K562 (cell line): ENCODE results near the gene SNRPA. TPM values are rescaled to one million over a fixed set of nuclear protein-coding genes. Genes with fewer than 3 reads are reported as not detected.
"Not testable (repeated sequence)": the region's sequence is repeated elsewhere in the genome, so short reads cannot be mapped to it uniquely, and the experiment has no call there.

Experiments
- ATAC-seq: fragments of 200-7000 bp; cut with Tn5 transposase; 3 replicates; pipeline ENCODE4 v1.9.1; 2020; ENCODE audit warnings: moderate library complexity
- BruUV-seq: library from RNA; stranded (reverse); fragments of 400-500 nt; replicated peaks from 2 replicates; lab custom pipeline; 2021; lab: Mats Ljungman, UMichigan
- CTCF ChIA-PET: fragments of 300-600 bp; formaldehyde crosslinking; extraction: SDS; loops from one replicate; lab custom pipeline; 2021; ENCODE audit warnings: low intra/inter-chr PET ratio; lab: Yijun Ruan, JAX
- POLR2A ChIA-PET: fragments of 300-600, 350-650 bp; sonication (Branson Sonifier 250); formaldehyde crosslinking; extraction: SDS; loops from one replicate; lab custom pipeline; 2021; ENCODE audit warnings: antibody characterized with exemption, inconsistent platforms; lab: Yijun Ruan, JAX
- DNase-seq, 4 experiments: peaks; one replicate each; pipeline versions ENCODE4 v3.0.0 to v3.0.0-alpha.2; 2011 to 2018; ENCODE audit warnings: low spot score in 3 of 4, mixed read lengths in 3 of 4; ENCODE audit errors: extremely low read depth in 1 of 4
- FAIRE-seq: peaks from 2 replicates; lab custom pipeline; 2011; peaks lifted over from hg19 to GRCh38; lab: Jason Lieb, UNC
- H2AFZ ChIP-seq: 2 replicates; pipeline ENCODE4 v1.6.0; 2011; ENCODE audit warnings: low read depth, low read length, control low read depth, inconsistent platforms
- H3K27ac ChIP-seq: fragments of 200-600 bp; 3 replicates; pipeline ENCODE4 v1.8.0; 2011; ENCODE audit warnings: low read depth, mild to moderate bottlenecking, control low read depth, inconsistent platforms, low read length, moderate library complexity, mixed read lengths; ENCODE audit errors: extremely low read depth
- H3K27me3 ChIP-seq, 2 experiments: fragments of 300-600 bp in 1 of 2; 2 replicates in 1 of 2; 3 replicates in 1 of 2; pipeline versions ENCODE4 v1.6.0 to v1.8.0; 2011; ENCODE audit warnings: inconsistent platforms in 2 of 2, low read length in 2 of 2, mild to moderate bottlenecking in 1 of 2, mixed read lengths in 1 of 2, moderate library complexity in 1 of 2; ENCODE audit not compliant: control insufficient read depth in 2 of 2, insufficient read depth in 2 of 2
- H3K36me3 ChIP-seq: fragments of 300-600 bp; 3 replicates; pipeline ENCODE4 v1.8.0; 2011; ENCODE audit warnings: mild to moderate bottlenecking, low read length, inconsistent platforms; ENCODE audit not compliant: control insufficient read depth, insufficient read depth
- H3K4me1 ChIP-seq, 2 experiments: fragments of 200-600 bp in 1 of 2; replicated peaks in 1 of 2; 2 replicates in 1 of 2; 3 replicates in 1 of 2; pipeline versions ENCODE4 v1.5.1 to v1.8.0; 2011; ENCODE audit warnings: inconsistent platforms in 2 of 2, low read length in 2 of 2, mild to moderate bottlenecking in 1 of 2, mixed read lengths in 1 of 2, moderate library complexity in 1 of 2; ENCODE audit not compliant: control insufficient read depth in 2 of 2, insufficient read depth in 2 of 2
- H3K4me2 ChIP-seq: 2 replicates; pipeline ENCODE4 v1.6.1; 2011; ENCODE audit warnings: low read length, control low read depth, inconsistent platforms, mixed read lengths; ENCODE audit not compliant: insufficient read depth
- H3K4me3 ChIP-seq: fragments of 200-600 bp; sonication (generic), shearing (Covaris generic); 2 replicates; pipeline ENCODE4 v1.5.1; 2016; ENCODE audit warnings: control low read depth, inconsistent platforms
- H3K79me2 ChIP-seq: fragments of 200-600 bp; 3 replicates; pipeline ENCODE4 v1.8.0; 2011; ENCODE audit warnings: low read length, inconsistent platforms; ENCODE audit not compliant: control insufficient read depth, insufficient read depth
- H3K9ac ChIP-seq, 2 experiments: 2 replicates each; pipeline versions ENCODE4 v1.6.0 to v1.6.1; 2011; ENCODE audit warnings: low read depth in 2 of 2, low read length in 2 of 2, control low read depth in 1 of 2, inconsistent platforms in 1 of 2, mild to moderate bottlenecking in 1 of 2, mixed read lengths in 1 of 2; ENCODE audit not compliant: insufficient read depth in 1 of 2
- H3K9me1 ChIP-seq: one replicate; pipeline ENCODE4 v1.6.0; 2011; ENCODE audit warnings: inconsistent platforms, mild to moderate bottlenecking, low read length, moderate library complexity; ENCODE audit not compliant: control insufficient read depth, insufficient read depth
- H3K9me3 ChIP-seq: replicated peaks from 2 replicates; pipeline ENCODE4 v1.5.1; 2011; ENCODE audit warnings: low read depth, low read length, inconsistent platforms; ENCODE audit not compliant: control insufficient read depth, insufficient read depth
- H4K20me1 ChIP-seq: replicated peaks from 2 replicates; pipeline ENCODE4 v1.6.1; 2011; ENCODE audit warnings: low read length, inconsistent platforms, mixed read lengths; ENCODE audit not compliant: control insufficient read depth, insufficient read depth
- HDAC2 ChIP-seq: fragments of 450-650 bp; IDR thresholded peaks from 2 replicates; pipeline ENCODE4 v1.6.1; 2016; ENCODE audit warnings: mild to moderate bottlenecking
- RB1 ChIP-seq: fragments of 450-650 bp; IDR thresholded peaks from 2 replicates; pipeline ENCODE4 v1.6.1; 2017; ENCODE audit warnings: low read depth, mild to moderate bottlenecking
- RBFOX2 ChIP-seq: fragments of 200-400 bp; formaldehyde crosslinking; IDR thresholded peaks from 2 replicates; pipeline ENCODE4 v1.6.1; 2017; ENCODE audit warnings: low read depth, mild to moderate bottlenecking, low read length, moderate library complexity
- XRCC5 ChIP-seq: fragments of 200-400 bp; formaldehyde crosslinking; IDR thresholded peaks from 2 replicates; pipeline ENCODE4 v1.6.1; 2017; ENCODE audit warnings: low read depth, mild to moderate bottlenecking, low read length
- ZBED1 ChIP-seq: IDR thresholded peaks from 2 replicates; pipeline ENCODE4 v1.6.1; 2014
- ZNF133 ChIP-seq: fragments of 250-450 bp; sonication (Bioruptor Pico); IDR thresholded peaks from 2 replicates; pipeline ENCODE4 v1.4.0; 2020; ENCODE audit warnings: mild to moderate bottlenecking
- WGBS: fragments of 100-300 bp; shearing (Covaris generic); methylation state at CpG from one replicate; pipeline ENCODE4 v1.1.6; 2016; ENCODE audit warnings: low coverage, mixed read lengths; ENCODE audit not compliant: insufficient coverage; ENCODE audit errors: missing lambda C conversion rate; 5-methylcytosine and 5-hydroxymethylcytosine counted together
- in situ Hi-C: fragments of 300-500 bp; cut with MboI; formaldehyde crosslinking; loops from 4 replicates; pipeline ENCODE4 v1.15.0; 2018; ENCODE audit warnings: inconsistent platforms, mixed read lengths
- intact Hi-C: fragments of 100-400 bp; cut with micrococcal nuclease; formaldehyde crosslinking; loops from 2 replicates; pipeline ENCODE4 v1.14.2; 2022
- polyA plus RNA-seq, 8 experiments: library from polyadenylated mRNA; depleted of rRNA in 4 of 8; stranded (reverse) in 5 of 8; unstranded in 3 of 8; fragments of >200 nt; fragmentation: Nextera tagmentation in 2 of 8; fragmentation: Illumina TruSeq in 1 of 8; extraction: Ambion mirVana in 2 of 8; extraction: Trizol in 1 of 8; gene quantifications; 2 replicates each; pipeline versions ENCODE4 v1.2.1 to v1.2.3, GENCODE V29; 2011 to 2014; ENCODE audit warnings: inconsistent platforms in 1 of 8, missing spikeins in 1 of 8
- total RNA-seq, 7 experiments: library from RNA; depleted of rRNA in 6 of 7; stranded (reverse); fragments of >200 nt in 6 of 7; fragmentation: Illumina TruSeq in 2 of 7; extraction: Trizol in 2 of 7; gene quantifications; 2 replicates each; pipeline versions ENCODE4 v1.2.1 to v1.2.3, GENCODE V29; 2011 to 2021; ENCODE audit warnings: low replicate concordance in 1 of 7
- TF ChIP-seq, protein P1 (sequence below): sonication (generic); formaldehyde crosslinking; IDR thresholded peaks from 2 replicates; pipeline ENCODE4 v1.8.1; 2023; ENCODE audit warnings: mild to moderate bottlenecking, missing genetic modification reagents
- TF ChIP-seq, protein P2 (sequence below): fragments of 250-450 bp; sonication (Bioruptor Pico); IDR thresholded peaks from 2 replicates; pipeline ENCODE4 v1.6.1; 2021; ENCODE audit warnings: mild to moderate bottlenecking

The SNRPA gene
- total and polyA plus RNA-seq, 9 of the 15 experiments (the other 6 are each of a cell fraction or from before 2014, with no cell fraction given): 16.3 to 311 (median 193) TPM

DNA sequence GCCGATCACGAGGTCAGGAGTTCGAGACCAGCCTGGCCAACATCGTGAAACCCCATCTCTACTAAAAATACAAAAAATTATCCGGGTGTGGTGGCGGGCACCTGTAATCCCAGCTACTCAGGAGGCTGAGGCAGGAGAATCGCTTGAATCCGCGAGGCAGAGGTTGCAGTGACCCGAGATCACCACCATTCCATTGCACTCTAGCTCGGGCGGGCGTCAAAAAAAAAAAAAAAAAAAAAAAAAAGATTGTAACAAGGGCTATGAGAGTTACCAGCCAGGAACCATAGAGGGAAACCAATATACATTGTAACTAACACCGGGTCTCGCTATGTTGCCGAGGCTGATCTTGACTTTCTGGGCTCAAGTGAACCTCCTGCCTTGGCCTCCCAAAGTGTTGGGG, 18.7 kb upstream of the SNRPA start:
- H3K27me3 ChIP-seq, H3K4me1 ChIP-seq, H3K4me2 ChIP-seq, H3K9me1 ChIP-seq, FAIRE-seq, H3K9me3 ChIP-seq, DNase-seq, CTCF ChIA-PET, BruUV-seq, H3K27ac ChIP-seq, intact Hi-C loops, H3K4me3 ChIP-seq, H3K9ac ChIP-seq, in situ Hi-C loops, ATAC-seq, H2AFZ ChIP-seq, H4K20me1 ChIP-seq, H3K79me2 ChIP-seq: not testable (repeated sequence)
- H3K36me3 ChIP-seq: peaks cover 75% of the 10 kb centered on the region
- POLR2A ChIA-PET: interaction anchor here (1.0 to 1.3 kb wide), 2 partner anchors 10 to 18 kb away, joined by 3 to 4 read pairs; partner anchors contain the start of gene ACTMAP
- TF ChIP-seq, protein P1, sequence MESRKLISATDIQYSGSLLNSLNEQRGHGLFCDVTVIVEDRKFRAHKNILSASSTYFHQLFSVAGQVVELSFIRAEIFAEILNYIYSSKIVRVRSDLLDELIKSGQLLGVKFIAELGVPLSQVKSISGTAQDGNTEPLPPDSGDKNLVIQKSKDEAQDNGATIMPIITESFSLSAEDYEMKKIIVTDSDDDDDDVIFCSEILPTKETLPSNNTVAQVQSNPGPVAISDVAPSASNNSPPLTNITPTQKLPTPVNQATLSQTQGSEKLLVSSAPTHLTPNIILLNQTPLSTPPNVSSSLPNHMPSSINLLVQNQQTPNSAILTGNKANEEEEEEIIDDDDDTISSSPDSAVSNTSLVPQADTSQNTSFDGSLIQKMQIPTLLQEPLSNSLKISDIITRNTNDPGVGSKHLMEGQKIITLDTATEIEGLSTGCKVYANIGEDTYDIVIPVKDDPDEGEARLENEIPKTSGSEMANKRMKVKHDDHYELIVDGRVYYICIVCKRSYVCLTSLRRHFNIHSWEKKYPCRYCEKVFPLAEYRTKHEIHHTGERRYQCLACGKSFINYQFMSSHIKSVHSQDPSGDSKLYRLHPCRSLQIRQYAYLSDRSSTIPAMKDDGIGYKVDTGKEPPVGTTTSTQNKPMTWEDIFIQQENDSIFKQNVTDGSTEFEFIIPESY (CRISPR knock-in tag): peak; percentile 73; the same call in 1 of the 2 replicates
- WGBS: 88% methylated on average over 9 of the region's 16 CpGs

DNA sequence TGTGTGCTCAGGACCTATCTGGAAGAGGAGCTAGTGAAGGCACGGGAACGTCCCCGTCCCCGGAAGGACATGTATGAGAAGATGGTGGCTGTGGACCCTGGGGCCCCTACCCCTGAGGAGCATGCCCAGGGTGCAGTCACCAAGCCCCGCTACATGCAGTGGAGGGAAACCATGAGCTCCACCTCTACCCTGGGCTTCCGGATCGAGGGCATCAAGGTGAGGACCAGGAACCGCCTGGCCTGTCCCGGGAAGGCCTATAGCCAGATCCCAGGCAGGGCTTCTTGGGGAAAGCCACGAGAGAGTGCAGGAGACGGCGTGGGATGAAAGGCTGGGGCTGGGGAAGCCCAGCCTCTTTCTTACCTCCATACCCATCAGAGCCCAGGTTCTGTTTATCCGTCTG, 17.9 kb upstream of the SNRPA start:
- in situ Hi-C loops (no loop called here), intact Hi-C loops (no loop called here)
- no peaks in the 10 kb centered on the region for H3K79me2 ChIP-seq
- no peak overlapping the region; a peak in 1 of 4 replicates for H3K9ac ChIP-seq
- TF ChIP-seq RB1 (no peak), XRCC5 (no peak), RBFOX2 (0 out of 2 replicates have a peak, but pooled peaks have one; percentile 16), ZNF133 (CRISPR knock-in tag) (no peak), HDAC2 (no peak), ZBED1 (no peak)
- TF ChIP-seq, protein P2, sequence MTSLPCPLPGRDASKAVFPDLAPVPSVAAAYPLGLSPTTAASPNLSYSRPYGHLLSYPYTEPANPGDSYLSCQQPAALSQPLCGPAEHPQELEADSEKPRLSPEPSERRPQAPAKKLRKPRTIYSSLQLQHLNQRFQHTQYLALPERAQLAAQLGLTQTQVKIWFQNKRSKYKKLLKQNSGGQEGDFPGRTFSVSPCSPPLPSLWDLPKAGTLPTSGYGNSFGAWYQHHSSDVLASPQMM (CRISPR knock-in tag): no peak
- DNase-seq (no peak), ATAC-seq (no peak), FAIRE-seq (no peak)
- H3K9me3 ChIP-seq: no peaks in the 10 kb centered on the region
- ChIA-PET CTCF (no interaction called here), POLR2A (interaction anchor here (0.8 to 1.2 kb wide), 4 partner anchors 12 to 213 kb away, joined by 3 to 6 read pairs (median 4); partner anchors contain the start of gene ACTMAP)
- no peak overlapping the region for H2AFZ ChIP-seq
- no peaks in the 10 kb centered on the region for H3K27me3 ChIP-seq
- 88% methylated on average over 13 of the region's 13 CpGs for WGBS
- H3K4me2 ChIP-seq: no peak overlapping the region
- peaks cover 2% of the 10 kb centered on the region for H3K9me1 ChIP-seq
- peaks cover 72% of the 10 kb centered on the region for H3K36me3 ChIP-seq
- no TSS peak for BruUV-seq
- H4K20me1 ChIP-seq: no peaks in the 10 kb centered on the region
- H3K4me1 ChIP-seq: no peaks in the 10 kb centered on the region
- no peak overlapping the region for H3K27ac ChIP-seq
- H3K4me3 ChIP-seq: no peak overlapping the region
